Osteoblast (primary cell): ENCODE results near the gene FGF19. TPM values are rescaled to one million over a fixed set of nuclear protein-coding genes. Genes with fewer than 3 reads are reported as not detected.
A peak's percentile ranks its signal among the peaks of the same experiment; 100 is the strongest.

Experiments
- DNase-seq: peaks from one replicate; pipeline ENCODE4 v3.0.0; 2011; ENCODE audit warnings: low spot score, mixed read lengths; ENCODE audit not compliant: insufficient read length; ENCODE audit errors: missing footprints
- H2AFZ ChIP-seq: 2 replicates; pipeline ENCODE4 v1.6.0; 2011; ENCODE audit warnings: mild to moderate bottlenecking, low read length
- H3K27ac ChIP-seq: 2 replicates; pipeline ENCODE4 v1.5.1; 2011; ENCODE audit warnings: mild to moderate bottlenecking, low read depth, low read length, moderate library complexity
- H3K27me3 ChIP-seq: 2 replicates; pipeline ENCODE4 v1.6.0; 2012; ENCODE audit warnings: mild to moderate bottlenecking, control low read depth, inconsistent platforms, low read length, moderate library complexity; ENCODE audit not compliant: insufficient read depth
- H3K36me3 ChIP-seq: 2 replicates; pipeline ENCODE4 v1.5.1; 2011; ENCODE audit warnings: mild to moderate bottlenecking, low read length, control low read depth, moderate library complexity; ENCODE audit not compliant: insufficient read depth
- H3K4me1 ChIP-seq: 2 replicates; pipeline ENCODE4 v1.5.1; 2011; ENCODE audit warnings: mild to moderate bottlenecking, low read length, control low read depth, moderate library complexity; ENCODE audit not compliant: insufficient read depth
- H3K4me2 ChIP-seq: 2 replicates; pipeline ENCODE4 v1.6.0; 2011; ENCODE audit warnings: mild to moderate bottlenecking, low read length; ENCODE audit not compliant: insufficient read depth
- H3K4me3 ChIP-seq: fragments of 200-600 bp; sonication (generic); 3 replicates; pipeline ENCODE4 v1.5.1; 2012; ENCODE audit warnings: mild to moderate bottlenecking, low read length, inconsistent platforms; ENCODE audit not compliant: insufficient read depth
- H3K79me2 ChIP-seq: 2 replicates; pipeline ENCODE4 v1.6.0; 2012; ENCODE audit warnings: mild to moderate bottlenecking, low read length, control low read depth, inconsistent platforms; ENCODE audit not compliant: insufficient read depth
- H3K9me3 ChIP-seq: 2 replicates; pipeline ENCODE4 v1.5.1; 2011; ENCODE audit warnings: low read depth, low read length, control low read depth
- H4K20me1 ChIP-seq: 2 replicates; pipeline ENCODE4 v1.6.0; 2012; ENCODE audit warnings: mild to moderate bottlenecking, low read length, control low read depth; ENCODE audit not compliant: insufficient read depth
- CTCF ChIP-seq: IDR thresholded peaks from 2 replicates; pipeline ENCODE4 v1.5.1; 2011; ENCODE audit warnings: mild to moderate bottlenecking, low read depth, low read length, moderate library complexity; ENCODE audit errors: extremely low read depth
- total RNA-seq: library from RNA; depleted of rRNA; stranded (reverse); fragments of >200 nt; gene quantifications from 2 replicates; pipeline ENCODE4 v1.2.3, GENCODE V29; 2012

The FGF19 gene
- total RNA-seq, 1 donor: not detected

- Histone ChIP-seq H4K20me1 (no peaks in the 10 kb centered on the region), H3K27me3 (peaks cover 70% of the 10 kb centered on the region)
- TF ChIP-seq CTCF: no peak
These were observed 17.3 kb upstream of the FGF19 start for GRCh38 chr11:69721106-69721505.

DNA sequence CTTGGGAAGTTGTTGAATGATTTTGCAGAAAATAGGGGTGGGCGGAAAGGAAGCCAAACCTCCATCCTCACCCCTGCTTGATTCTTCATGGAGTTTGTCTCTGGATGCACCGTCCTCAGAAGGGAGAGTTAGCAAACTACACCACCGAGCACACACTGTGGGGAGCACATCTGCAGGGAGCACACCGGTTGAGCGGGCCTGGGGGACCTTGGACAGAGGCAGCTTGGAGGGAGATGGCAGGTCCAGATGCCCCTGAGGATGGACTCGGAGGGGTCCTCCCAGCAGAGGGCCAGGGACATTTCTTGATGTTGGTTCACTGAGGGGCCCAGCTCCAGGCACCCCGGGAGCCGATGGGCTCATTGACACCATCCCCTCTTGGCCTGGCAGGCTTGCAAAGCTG is 15.1 kb upstream of the FGF19 start:
- Histone ChIP-seq H3K27me3 (peaks cover 61% of the 10 kb centered on the region), H3K9me3 (no peaks in the 10 kb centered on the region)

More at GRCh38 chr11:69721106-69721505, 17.3 kb upstream of the FGF19 start:
- Histone ChIP-seq H3K79me2 (no peaks in the 10 kb centered on the region), H3K4me2 (no peak overlapping the region), H3K36me3 (no peaks in the 10 kb centered on the region), H3K4me3 (no peak overlapping the region), H3K9me3 (no peaks in the 10 kb centered on the region), H2AFZ (no peak overlapping the region), H3K27ac (no peak overlapping the region), H3K4me1 (no peaks in the 10 kb centered on the region)
- peak; percentile 46 for DNase-seq

DNA sequence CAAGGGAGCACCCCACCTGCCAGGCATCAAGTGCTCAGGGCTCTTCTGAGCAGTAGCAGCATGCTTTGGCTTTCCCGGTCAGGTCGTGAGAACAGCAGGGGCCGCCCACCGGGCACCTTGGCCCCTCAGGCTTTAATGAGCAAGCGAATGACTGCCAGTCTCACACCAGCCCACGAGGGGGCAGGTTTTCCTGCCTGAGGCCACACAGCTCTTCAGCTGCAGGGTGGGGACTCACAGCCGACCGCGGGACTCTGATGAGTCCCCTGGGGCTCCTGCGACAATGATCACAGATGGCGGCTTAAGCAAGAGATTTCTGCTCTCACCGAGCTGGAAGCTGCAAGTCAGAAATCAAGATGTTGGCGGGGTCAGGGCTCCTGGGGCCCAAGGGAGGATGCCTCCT is 14.3 kb upstream of the FGF19 start:
- Histone ChIP-seq H3K36me3 (no peaks in the 10 kb centered on the region), H3K9me3 (no peaks in the 10 kb centered on the region), H3K4me1 (no peaks in the 10 kb centered on the region), H3K79me2 (no peaks in the 10 kb centered on the region), H2AFZ (no peak overlapping the region), H3K27ac (no peak overlapping the region), H3K27me3 (peaks cover 54% of the 10 kb centered on the region), H3K4me3 (no peak overlapping the region), H4K20me1 (no peaks in the 10 kb centered on the region), H3K4me2 (no peak overlapping the region)
- TF ChIP-seq CTCF: peak; percentile 50
- DNase-seq: peak; percentile 93

More for the DNA sequence above, 15.1 kb upstream of the FGF19 start:
- H4K20me1 ChIP-seq: no peaks in the 10 kb centered on the region
- no peak overlapping the region for H3K4me2 ChIP-seq
- no peaks in the 10 kb centered on the region for H3K79me2 ChIP-seq
- H3K4me1 ChIP-seq: no peaks in the 10 kb centered on the region
- no peaks in the 10 kb centered on the region for H3K36me3 ChIP-seq
- no peak for TF ChIP-seq CTCF
- no peak overlapping the region for H2AFZ ChIP-seq
- H3K4me3 ChIP-seq: no peak overlapping the region
- peak; percentile 26 for DNase-seq
- no peak overlapping the region for H3K27ac ChIP-seq

DNA sequence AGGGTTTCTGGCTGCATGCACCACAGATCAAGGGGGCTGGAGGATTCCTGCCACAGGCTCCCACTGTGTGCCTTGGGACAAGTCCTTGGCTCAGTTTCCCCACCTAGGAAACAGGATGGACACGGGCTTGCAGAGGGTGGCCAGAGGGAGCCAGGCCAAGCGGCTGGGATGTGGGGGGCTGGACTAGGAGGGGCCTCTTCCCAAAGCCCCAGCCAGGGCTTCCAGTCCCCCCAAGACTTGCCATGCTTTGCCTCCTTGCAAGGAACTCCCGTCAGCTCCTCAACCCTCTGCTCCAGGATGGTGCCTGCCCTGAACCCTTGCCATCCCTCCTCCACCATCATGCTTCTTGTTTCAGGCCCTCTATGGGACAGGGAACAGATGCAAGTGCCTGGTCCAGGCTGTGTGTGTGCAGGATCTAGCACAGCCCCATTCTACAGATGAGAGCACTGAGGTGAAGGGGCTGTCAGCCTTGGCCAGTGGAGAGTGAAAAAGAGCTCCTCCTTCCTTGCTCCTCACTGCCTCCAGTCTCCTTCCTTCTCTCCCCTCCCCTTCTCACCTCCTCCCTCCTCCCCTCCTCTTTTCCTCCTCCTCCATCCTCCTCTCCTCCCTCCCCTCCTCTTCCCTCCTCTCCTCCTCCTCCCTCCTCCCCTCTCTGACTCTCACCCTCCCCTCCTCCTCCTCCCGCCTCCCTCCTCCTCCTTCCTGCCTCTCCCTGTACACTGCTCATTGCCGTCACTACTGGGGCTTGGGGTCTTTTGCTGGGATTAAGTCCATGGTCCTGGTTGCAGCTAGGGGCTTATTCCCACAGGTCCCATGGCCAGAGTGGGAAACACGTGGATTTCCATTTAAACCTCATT is 13.3 kb upstream of the FGF19 start:
- peaks cover 47% of the 10 kb centered on the region for H3K27me3 ChIP-seq
- H3K9me3 ChIP-seq: no peaks in the 10 kb centered on the region
- no peaks in the 10 kb centered on the region for H3K4me1 ChIP-seq
- H3K4me3 ChIP-seq: no peak overlapping the region
- no peak overlapping the region for H3K27ac ChIP-seq
- H3K79me2 ChIP-seq: no peaks in the 10 kb centered on the region
- no peaks in the 10 kb centered on the region for H4K20me1 ChIP-seq
- no peak overlapping the region for H2AFZ ChIP-seq
- peak; percentile 45 for DNase-seq
- H3K36me3 ChIP-seq: no peaks in the 10 kb centered on the region
- no peak for TF ChIP-seq CTCF
- H3K4me2 ChIP-seq: no peak overlapping the region
